ENCODE data around the gene LRRC3.

- TF ChIP-seq, protein P1, sequence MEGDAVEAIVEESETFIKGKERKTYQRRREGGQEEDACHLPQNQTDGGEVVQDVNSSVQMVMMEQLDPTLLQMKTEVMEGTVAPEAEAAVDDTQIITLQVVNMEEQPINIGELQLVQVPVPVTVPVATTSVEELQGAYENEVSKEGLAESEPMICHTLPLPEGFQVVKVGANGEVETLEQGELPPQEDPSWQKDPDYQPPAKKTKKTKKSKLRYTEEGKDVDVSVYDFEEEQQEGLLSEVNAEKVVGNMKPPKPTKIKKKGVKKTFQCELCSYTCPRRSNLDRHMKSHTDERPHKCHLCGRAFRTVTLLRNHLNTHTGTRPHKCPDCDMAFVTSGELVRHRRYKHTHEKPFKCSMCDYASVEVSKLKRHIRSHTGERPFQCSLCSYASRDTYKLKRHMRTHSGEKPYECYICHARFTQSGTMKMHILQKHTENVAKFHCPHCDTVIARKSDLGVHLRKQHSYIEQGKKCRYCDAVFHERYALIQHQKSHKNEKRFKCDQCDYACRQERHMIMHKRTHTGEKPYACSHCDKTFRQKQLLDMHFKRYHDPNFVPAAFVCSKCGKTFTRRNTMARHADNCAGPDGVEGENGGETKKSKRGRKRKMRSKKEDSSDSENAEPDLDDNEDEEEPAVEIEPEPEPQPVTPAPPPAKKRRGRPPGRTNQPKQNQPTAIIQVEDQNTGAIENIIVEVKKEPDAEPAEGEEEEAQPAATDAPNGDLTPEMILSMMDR (IDR thresholded peaks at IDR 0.05), result no peak
- no peak for TF ChIP-seq POLR2A (IDR thresholded peaks at IDR 0.05)
These were observed 5.7 kb downstream of the LRRC3 start for GRCh38 chr21:44461005-44461404.

Data from esophagus squamous epithelium (tissue), 4 donors.